ENCODE data around the gene TOP1. TPM values are rescaled to one million over a fixed set of nuclear protein-coding genes. Genes with fewer than 3 reads are reported as not detected.

Gene TOP1
- total RNA-seq, 2 donors from 2014 or later, result 78.8 to 82.5 TPM

DNA sequence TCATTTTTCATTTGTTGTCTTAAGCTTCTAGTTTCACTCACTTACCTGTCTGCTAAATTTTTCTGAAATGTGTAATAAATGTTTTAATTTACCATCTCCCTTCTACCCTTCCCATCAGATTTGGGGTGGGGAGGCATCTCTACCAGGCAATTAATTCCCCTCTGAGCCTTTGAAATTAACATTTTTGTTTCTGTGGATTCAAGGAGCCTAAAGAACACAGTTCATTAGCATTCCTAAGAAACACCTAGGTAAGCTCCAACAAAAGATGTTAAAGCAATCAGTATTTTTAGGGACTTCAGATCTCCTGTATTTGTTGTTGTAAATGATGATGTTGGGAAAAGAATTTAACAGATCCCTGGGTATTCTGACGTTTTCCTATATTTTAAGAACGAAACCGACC, 6.6 kb downstream of the TOP1 start:
- Histone ChIP-seq H3K27me3 (ENCODE audit: control insufficient read depth, insufficient read depth, low read length, poor library complexity, severe bottlenecking) (no peaks in the 10 kb centered on the region), H3K9ac (ENCODE audit: extremely low read depth, low read length, poor library complexity, severe bottlenecking) (no peak overlapping the region), H3K36me3 (ENCODE audit: control insufficient read depth, insufficient read depth, low read length) (peaks cover 59% of the 10 kb centered on the region), H3K4me1 (ENCODE audit: control insufficient read depth, insufficient read depth, low read length) (peaks cover 10% of the 10 kb centered on the region), H3K4me3 (ENCODE audit: low read length) (no peak overlapping the region), H3K27ac (ENCODE audit: low read depth, low read length) (no peak overlapping the region), H3K9me3 (ENCODE audit: control insufficient read depth, low read length) (no peaks in the 10 kb centered on the region)
- Mint-ChIP-seq H3K36me3 (ENCODE audit: low read depth) (peaks cover 56% of the 10 kb centered on the region), H3K27me3 (ENCODE audit: insufficient read depth) (peaks cover 8% of the 10 kb centered on the region), H3K27ac (no peak overlapping the region), H3K4me3 (no peak overlapping the region), H3K9me3 (no peaks in the 10 kb centered on the region), H3K4me1 (peaks cover 57% of the 10 kb centered on the region)
- 48 to 50% methylated on average over 1 to 3 of the region's 3 CpGs for WGBS, 2 experiments (ENCODE audit: insufficient coverage in 1 of 2, insufficient read length in 1 of 2)
- no peak for DNase-seq
- TF ChIP-seq, protein P1, sequence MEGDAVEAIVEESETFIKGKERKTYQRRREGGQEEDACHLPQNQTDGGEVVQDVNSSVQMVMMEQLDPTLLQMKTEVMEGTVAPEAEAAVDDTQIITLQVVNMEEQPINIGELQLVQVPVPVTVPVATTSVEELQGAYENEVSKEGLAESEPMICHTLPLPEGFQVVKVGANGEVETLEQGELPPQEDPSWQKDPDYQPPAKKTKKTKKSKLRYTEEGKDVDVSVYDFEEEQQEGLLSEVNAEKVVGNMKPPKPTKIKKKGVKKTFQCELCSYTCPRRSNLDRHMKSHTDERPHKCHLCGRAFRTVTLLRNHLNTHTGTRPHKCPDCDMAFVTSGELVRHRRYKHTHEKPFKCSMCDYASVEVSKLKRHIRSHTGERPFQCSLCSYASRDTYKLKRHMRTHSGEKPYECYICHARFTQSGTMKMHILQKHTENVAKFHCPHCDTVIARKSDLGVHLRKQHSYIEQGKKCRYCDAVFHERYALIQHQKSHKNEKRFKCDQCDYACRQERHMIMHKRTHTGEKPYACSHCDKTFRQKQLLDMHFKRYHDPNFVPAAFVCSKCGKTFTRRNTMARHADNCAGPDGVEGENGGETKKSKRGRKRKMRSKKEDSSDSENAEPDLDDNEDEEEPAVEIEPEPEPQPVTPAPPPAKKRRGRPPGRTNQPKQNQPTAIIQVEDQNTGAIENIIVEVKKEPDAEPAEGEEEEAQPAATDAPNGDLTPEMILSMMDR (conservative IDR thresholded peaks at IDR 0.05), result no peak

DNA sequence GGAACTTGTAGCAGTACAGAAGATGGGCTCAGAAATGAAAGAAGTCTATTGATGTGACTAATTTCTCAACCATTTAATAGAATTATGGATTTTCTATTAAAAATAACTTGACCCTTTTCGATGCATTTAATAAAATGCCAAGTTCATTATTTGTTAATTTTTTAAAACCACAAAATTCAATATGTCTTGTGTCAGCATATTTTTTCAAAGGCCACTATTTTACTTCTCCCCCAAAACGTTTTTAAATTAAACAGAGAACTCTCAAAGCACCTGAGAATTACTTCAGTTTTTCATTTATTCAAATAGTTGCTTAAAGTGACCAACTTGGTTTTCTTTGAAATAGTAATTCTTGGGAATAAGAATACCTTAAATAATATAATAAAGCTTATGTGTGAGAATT, 8.6 kb downstream of the TOP1 start:
- peaks cover 8% of the 10 kb centered on the region for H3K27me3 Mint-ChIP-seq (ENCODE audit: insufficient read depth)
- Histone ChIP-seq H3K36me3 (ENCODE audit: control insufficient read depth, insufficient read depth, low read length) (peaks cover 60% of the 10 kb centered on the region), H3K27ac (ENCODE audit: low read depth, low read length) (no peak overlapping the region), H3K9me3 (ENCODE audit: control insufficient read depth, low read length) (no peaks in the 10 kb centered on the region), H3K4me1 (ENCODE audit: control insufficient read depth, insufficient read depth, low read length) (peaks cover 6% of the 10 kb centered on the region), H3K4me3 (ENCODE audit: low read length) (no peak overlapping the region), H3K27me3 (ENCODE audit: control insufficient read depth, insufficient read depth, low read length, poor library complexity, severe bottlenecking) (no peaks in the 10 kb centered on the region), H3K9ac (ENCODE audit: extremely low read depth, low read length, poor library complexity, severe bottlenecking) (no peak overlapping the region)
- 81 to 100% methylated on average over 1 to 2 of the region's 2 CpGs for WGBS, 2 experiments (ENCODE audit: insufficient coverage in 1 of 2, insufficient read length in 1 of 2)
- H3K27ac Mint-ChIP-seq, result no peak overlapping the region
- TF ChIP-seq, protein P1 (conservative IDR thresholded peaks at IDR 0.05), result no peak
- H3K4me1 Mint-ChIP-seq, result peaks cover 39% of the 10 kb centered on the region
- peaks cover 43% of the 10 kb centered on the region for H3K36me3 Mint-ChIP-seq (ENCODE audit: low read depth)
- no peaks in the 10 kb centered on the region for H3K9me3 Mint-ChIP-seq
- H3K4me3 Mint-ChIP-seq, result no peak overlapping the region
- DNase-seq, result no peak

DNA sequence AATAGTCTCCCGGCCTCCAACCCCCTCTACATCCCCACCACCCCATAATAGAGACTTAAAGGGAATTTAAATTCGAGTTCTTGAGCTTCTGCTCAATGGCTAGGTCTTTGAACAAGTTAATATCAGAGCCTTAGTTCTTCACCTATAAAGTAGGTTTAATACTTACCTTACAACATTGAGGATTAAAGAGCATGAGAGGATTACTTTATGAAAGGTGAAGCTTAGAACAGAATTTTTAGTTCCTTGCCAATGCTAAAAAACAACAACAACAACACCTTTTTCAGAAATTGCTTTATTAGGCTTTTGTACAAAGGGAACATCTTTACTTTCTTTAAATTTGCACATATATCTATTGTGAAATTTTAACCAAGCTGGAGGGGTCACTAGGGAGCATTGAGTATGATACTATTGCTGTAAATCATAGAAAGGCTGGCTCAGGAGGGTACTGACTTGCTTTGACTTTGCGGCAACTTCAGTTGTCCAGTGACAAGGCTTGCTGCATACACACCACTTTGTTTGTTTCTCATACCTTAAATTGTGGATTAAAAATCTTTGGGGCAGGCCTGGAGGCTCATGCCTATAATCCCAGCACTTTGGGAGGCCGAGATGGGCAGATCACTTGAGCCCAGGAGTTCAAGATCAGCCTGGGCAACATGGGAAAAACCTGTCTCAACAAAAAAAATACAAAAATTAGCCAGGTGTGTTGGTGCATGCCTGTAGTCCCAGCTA, 9.7 kb downstream of the TOP1 start:
- Mint-ChIP-seq H3K4me1 (peaks cover 27% of the 10 kb centered on the region), H3K27ac (no peak overlapping the region), H3K4me3 (no peak overlapping the region), H3K27me3 (ENCODE audit: insufficient read depth) (peaks cover 5% of the 10 kb centered on the region), H3K9me3 (no peaks in the 10 kb centered on the region), H3K36me3 (ENCODE audit: low read depth) (peaks cover 35% of the 10 kb centered on the region)
- Histone ChIP-seq H3K4me1 (ENCODE audit: control insufficient read depth, insufficient read depth, low read length) (peaks cover 3% of the 10 kb centered on the region), H3K27ac (ENCODE audit: low read depth, low read length) (no peak overlapping the region), H3K9ac (ENCODE audit: extremely low read depth, low read length, poor library complexity, severe bottlenecking) (no peak overlapping the region), H3K4me3 (ENCODE audit: low read length) (no peak overlapping the region), H3K9me3 (ENCODE audit: control insufficient read depth, low read length) (no peaks in the 10 kb centered on the region), H3K27me3 (ENCODE audit: control insufficient read depth, insufficient read depth, low read length, poor library complexity, severe bottlenecking) (no peaks in the 10 kb centered on the region), H3K36me3 (ENCODE audit: control insufficient read depth, insufficient read depth, low read length) (peaks cover 62% of the 10 kb centered on the region)
- WGBS, 2 experiments (ENCODE audit: insufficient coverage in 1 of 2, insufficient read length in 1 of 2), result 91 to 94% methylated on average over 2 to 4 of the region's 4 CpGs
- DNase-seq, result no peak
- TF ChIP-seq, protein P1 (conservative IDR thresholded peaks at IDR 0.05), result no peak
